OCI-M2 (cell line): ENCODE measurements around the gene HRCT1.
A peak's percentile ranks its signal among the peaks of the same experiment; 100 is the strongest.
"Not testable (repeated sequence)": the region's sequence is repeated elsewhere in the genome, so short reads cannot be mapped to it uniquely, and the experiment has no call there.

Experiments
- DNase-seq: peaks from one replicate; lab custom pipeline; 2025; ENCODE audit not compliant: unreplicated experiment; lab: John Stamatoyannopoulos, UW

HRCT1 gene

GRCh38 chr9:35917261-35917660 lies 11.3 kb downstream of the HRCT1 start:
- DNase-seq, result no peak

GRCh38 chr9:35918780-35919179 lies 12.8 kb downstream of the HRCT1 start:
- DNase-seq, result no peak

DNA sequence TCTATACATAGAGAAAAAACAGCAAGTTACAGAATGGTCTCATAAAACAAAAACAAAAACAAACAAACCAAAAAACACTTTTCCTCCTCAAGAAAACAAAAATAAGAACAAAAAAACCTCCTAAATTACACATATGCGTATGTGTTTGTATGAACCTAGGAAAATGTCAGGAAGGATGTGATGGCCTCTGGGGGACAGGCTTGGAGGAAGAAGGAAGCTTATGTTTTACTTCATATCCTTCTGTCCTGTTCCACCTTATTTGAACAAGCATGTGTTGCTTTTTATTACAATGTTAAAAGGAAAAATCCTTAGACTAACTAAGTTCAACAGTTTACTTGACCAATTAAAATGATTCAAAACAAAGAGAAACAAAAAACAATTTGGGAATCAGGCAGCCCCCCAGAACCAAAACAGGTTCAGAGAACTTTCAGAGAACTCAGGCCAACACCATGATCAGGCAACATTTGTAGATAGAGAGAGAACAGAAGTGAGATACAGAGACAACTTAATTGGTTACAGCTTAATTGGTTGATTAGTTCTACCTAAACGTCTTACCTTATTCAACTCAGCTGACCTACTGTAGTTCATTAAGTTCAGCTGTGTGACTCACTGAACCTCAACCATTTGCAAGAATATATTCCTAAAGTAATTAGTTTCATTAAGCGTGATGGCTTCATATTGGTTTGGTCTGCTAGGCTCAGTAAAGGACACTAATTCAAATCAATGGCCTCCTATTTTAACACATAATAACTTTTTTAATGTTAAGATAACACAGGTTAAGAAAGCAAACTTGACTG lies 13.4 kb downstream of the HRCT1 start:
- DNase-seq, result no peak

GRCh38 chr9:35920051-35920620 lies 14.1 kb downstream of the HRCT1 start:
- DNase-seq, result no peak

GRCh38 chr9:35923598-35923926 lies 17.6 kb downstream of the HRCT1 start:
- no peak for DNase-seq

DNA sequence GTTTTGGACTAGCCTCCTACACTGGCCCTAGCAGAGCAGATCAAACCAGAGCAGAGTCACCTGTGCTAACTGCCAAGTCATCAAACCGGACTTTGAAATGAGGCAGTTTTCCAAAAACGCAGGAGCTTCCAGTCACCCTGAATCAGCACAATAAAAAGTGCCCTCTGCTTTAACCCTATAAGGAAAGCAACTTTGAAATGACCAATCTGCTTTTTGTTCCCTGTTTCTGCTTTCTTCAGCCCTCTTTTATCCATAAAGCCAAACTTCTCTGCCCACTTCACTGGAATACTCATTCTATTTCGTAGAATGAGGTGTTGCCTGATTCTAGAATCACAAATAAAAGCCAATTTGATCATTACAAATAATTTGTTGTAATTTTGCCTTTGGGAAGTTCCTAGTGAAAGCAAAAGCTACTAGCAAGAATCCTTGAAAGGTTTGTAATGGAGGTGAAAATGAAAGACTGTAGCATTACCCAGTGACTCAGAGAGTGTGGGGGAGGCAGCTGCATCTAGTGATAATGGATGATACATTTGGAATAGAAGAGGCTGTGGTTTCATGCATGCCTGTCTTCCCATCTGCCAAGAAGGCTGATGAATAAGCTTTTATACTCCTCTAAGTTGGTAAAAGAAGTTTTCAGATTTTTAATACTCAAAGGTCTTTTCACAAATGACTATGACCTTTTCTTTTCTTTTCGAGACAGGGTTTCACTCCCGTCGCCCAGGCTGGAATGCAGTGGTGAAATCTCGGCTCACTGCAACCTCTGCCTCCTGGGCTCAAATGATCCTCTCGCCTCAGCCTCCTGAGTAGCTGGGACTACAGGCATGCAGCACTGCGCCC lies 18.1 kb downstream of the HRCT1 start:
- DNase-seq, result peak; percentile 31

GRCh38 chr9:35928591-35929452 lies 22.8 kb downstream of the HRCT1 start:
- no peak for DNase-seq

GRCh38 chr9:35929453-35929718 lies 23.4 kb downstream of the HRCT1 start:
- DNase-seq, result no peak

GRCh38 chr9:35930521-35930920 lies 24.5 kb downstream of the HRCT1 start:
- DNase-seq, result no peak

DNA sequence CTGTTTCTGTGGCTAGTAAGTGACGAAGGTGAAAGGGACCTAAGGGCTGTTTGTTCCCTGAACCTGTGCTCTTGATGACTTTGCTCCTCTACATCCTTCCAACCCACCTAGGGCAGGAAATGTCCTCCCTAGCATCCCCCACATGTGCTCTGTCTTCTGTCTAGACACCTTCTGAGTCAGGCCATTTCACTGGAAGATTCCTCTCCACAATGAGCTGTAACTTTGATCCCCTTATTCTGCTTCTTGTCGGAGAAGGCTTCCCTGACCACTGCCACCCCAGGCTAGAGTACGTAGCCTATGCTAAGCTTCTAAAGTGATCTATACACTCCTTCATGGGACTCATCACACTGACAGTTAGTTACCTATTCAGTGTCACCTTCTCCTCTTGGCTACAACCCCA lies 25.0 kb downstream of the HRCT1 start:
- DNase-seq, result no peak

DNA sequence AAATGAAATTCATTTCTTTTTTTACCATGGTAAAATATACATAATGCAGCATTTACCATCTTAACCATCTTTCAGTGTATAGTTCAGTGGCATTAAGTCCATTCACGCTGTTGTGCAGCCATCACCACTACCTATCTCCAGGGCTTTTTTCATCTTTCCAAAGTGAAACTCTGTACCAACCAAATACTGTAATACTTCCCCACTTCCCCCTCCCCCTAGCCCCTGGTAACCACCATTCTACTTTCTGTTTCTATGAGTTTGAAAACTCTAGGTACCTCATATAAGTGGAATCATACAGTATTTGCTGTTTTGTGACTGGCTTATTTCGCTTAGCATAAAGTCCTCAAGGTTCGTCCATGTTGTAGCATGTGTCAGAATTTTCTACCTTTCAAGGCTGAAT lies 26.7 kb downstream of the HRCT1 start:
- no peak for DNase-seq

- DNase-seq, result no peak
Observed at GRCh38 chr9:35933550-35934067, 27.6 kb downstream of the HRCT1 start.

GRCh38 chr9:35934069-35934468 lies 28.1 kb downstream of the HRCT1 start:
- not testable (repeated sequence) for DNase-seq

DNA sequence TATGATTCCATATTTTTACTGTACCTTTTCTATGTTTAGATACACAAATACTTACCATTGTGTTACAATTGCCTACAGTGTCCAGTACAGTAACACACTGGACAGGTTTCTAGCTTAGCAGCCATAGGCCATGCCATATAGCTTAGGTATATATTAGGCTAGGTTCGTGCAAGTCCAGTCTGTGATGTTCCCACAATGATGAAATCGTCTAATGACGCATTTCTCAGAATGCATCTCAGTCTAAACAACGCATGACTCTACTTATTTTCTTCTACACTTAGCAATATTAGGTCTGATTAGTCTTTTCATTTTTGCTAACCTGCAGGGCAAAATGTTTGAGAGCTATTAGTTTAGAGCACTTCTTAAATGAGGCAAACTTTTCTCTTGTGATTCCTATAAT lies 29.3 kb downstream of the HRCT1 start:
- no peak for DNase-seq

- no peak for DNase-seq
Observed at GRCh38 chr9:35935755-35936509, 29.9 kb downstream of the HRCT1 start.

DNA sequence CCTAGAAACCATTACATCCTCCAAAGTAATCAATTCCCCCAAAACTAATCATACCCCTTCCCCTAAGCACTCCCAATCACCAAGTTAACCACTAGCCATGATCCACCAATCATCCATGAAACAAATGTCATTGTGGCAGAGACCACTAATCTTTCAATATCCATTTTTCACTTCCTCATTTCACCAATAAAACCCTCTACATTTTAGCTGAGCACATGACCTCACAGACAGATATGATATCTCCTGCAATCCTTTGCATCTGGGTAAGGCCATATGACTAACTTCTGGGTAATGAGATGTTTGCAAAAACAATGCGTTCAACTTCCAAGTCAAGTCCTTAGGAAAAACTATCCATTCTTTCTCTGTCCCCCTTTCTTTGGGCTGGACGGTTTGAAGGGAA lies 31.2 kb downstream of the HRCT1 start:
- no peak for DNase-seq

GRCh38 chr9:35938474-35939356 lies 32.7 kb downstream of the HRCT1 start:
- DNase-seq, result no peak

DNA sequence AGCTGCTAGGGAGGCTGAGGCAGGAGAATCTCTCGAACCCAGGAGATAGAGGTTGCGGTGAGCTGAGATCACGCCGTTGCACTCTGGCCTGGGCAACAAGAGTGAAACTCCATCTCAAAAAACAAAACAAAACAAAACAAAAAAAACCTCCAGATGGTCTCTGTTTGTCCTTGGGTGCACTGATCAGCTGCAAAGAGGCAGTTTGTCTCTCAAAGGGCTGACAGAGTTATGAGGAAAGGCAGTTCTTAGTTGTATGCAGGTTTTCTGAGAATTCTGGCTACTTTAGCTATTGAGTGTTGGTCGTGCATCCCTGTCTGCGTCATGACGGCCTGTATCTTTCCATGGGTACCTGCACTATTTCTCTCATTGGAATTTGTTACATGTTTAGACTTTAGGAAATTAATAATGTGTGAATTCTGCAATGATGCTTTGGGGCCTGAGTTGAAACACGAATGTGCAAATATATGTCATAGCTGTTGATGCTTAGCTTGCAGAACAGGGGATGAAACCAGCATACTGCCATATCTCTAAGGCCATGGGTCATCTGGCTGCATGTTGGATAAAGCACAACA lies 33.8 kb downstream of the HRCT1 start:
- DNase-seq, result no peak
